ENCODE data around the gene WDR20.

GRCh38 chr14:102222009-102222575 lies 82.4 kb downstream of the WDR20 start:
- TF ChIP-seq CTCF (IDR thresholded peaks at IDR 0.05 in 2 of 3, conservative IDR thresholded peaks at IDR 0.05 in 1 of 3; ENCODE audit: control insufficient read depth in 2 of 3, extremely low read depth in 1 of 3, insufficient read depth in 1 of 3, low read depth in 3 of 3, low read length in 3 of 3) (no peak), ZZZ3 (IDR thresholded peaks at IDR 0.05; ENCODE audit: control insufficient read depth, insufficient read length, low read depth) (no peak), RAD21 (IDR thresholded peaks at IDR 0.05; ENCODE audit: insufficient read depth, low read depth, low read length) (no peak), FOXM1 (IDR thresholded peaks at IDR 0.05; ENCODE audit: low read depth, low read length) (no peak), POLR2A (IDR thresholded peaks at IDR 0.05; ENCODE audit: low read depth, low read length) (no peak), POLR2AphosphoS5 (IDR thresholded peaks at IDR 0.05; ENCODE audit: low read length) (no peak), SP1 (IDR thresholded peaks at IDR 0.05; ENCODE audit: low read depth, low read length) (no peak), SREBF2 (IDR thresholded peaks at IDR 0.05; ENCODE audit: low read length) (no peak), PML (IDR thresholded peaks at IDR 0.05; ENCODE audit: low read length) (no peak), PKNOX1 (IDR thresholded peaks at IDR 0.05) (no peak), FOS (IDR thresholded peaks at IDR 0.05; ENCODE audit: borderline replicate concordance, extremely low read depth, insufficient read length) (no peak)

All from GM12878 (cell line).